K562 (cell line): ENCODE data around the gene H3-3A. TPM values are rescaled to one million over a fixed set of nuclear protein-coding genes. Genes with fewer than 3 reads are reported as not detected.

ENCODE experiments used
- CBX8 ChIP-seq: fragments of 200-600 bp; sonication (generic); IDR thresholded peaks from 2 replicates; pipeline ENCODE4 v1.6.1; 2012; ENCODE audit warnings: borderline replicate concordance, mixed run types, low read depth, mild to moderate bottlenecking, moderate library complexity, mixed read lengths, low read length, control low read depth, inconsistent platforms; ENCODE audit not compliant: poor library complexity, severe bottlenecking; ENCODE audit errors: extremely low read depth
- ESRRA ChIP-seq: fragments of 450-650 bp; IDR thresholded peaks from 2 replicates; pipeline ENCODE4 v1.6.1; 2014; ENCODE audit warnings: low read depth, mild to moderate bottlenecking, moderate library complexity, borderline replicate concordance
- ILF3 ChIP-seq: fragments of 450-650 bp; IDR thresholded peaks from 2 replicates; pipeline ENCODE4 v1.6.1; 2018; ENCODE audit warnings: antibody characterized with exemption, mild to moderate bottlenecking, moderate library complexity, borderline replicate concordance
- IRF2 ChIP-seq: sonication (generic); formaldehyde crosslinking; IDR thresholded peaks from 2 replicates; pipeline ENCODE4 v1.8.1; 2022; ENCODE audit warnings: mild to moderate bottlenecking, missing genetic modification reagents
- NFRKB ChIP-seq: fragments of 450-650 bp; IDR thresholded peaks from 2 replicates; pipeline ENCODE4 v1.6.1; 2016; ENCODE audit warnings: low read depth
- PHF20 ChIP-seq: fragments of 450-650 bp; IDR thresholded peaks from 2 replicates; pipeline ENCODE4 v1.6.1; 2018; ENCODE audit not compliant: partially characterized antibody
- polyA plus RNA-seq, 8 experiments: library from polyadenylated mRNA; depleted of rRNA in 4 of 8; stranded (reverse) in 5 of 8; unstranded in 3 of 8; fragments of >200 nt; fragmentation: Nextera tagmentation in 2 of 8; fragmentation: Illumina TruSeq in 1 of 8; extraction: Ambion mirVana in 2 of 8; extraction: Trizol in 1 of 8; gene quantifications; 2 replicates each; pipeline versions ENCODE4 v1.2.1 to v1.2.3, GENCODE V29; 2011 to 2014; ENCODE audit warnings: inconsistent platforms in 1 of 8, missing spikeins in 1 of 8
- total RNA-seq, 7 experiments: library from RNA; depleted of rRNA in 6 of 7; stranded (reverse); fragments of >200 nt in 6 of 7; fragmentation: Illumina TruSeq in 2 of 7; extraction: Trizol in 2 of 7; gene quantifications; 2 replicates each; pipeline versions ENCODE4 v1.2.1 to v1.2.3, GENCODE V29; 2011 to 2021; ENCODE audit warnings: low replicate concordance in 1 of 7
- TF ChIP-seq, protein P1 (sequence below): fragments of 450-650 bp; IDR thresholded peaks from 2 replicates; pipeline ENCODE4 v1.6.1; 2016; ENCODE audit warnings: mild to moderate bottlenecking, moderate library complexity

The H3-3A gene
- total and polyA plus RNA-seq, 9 of the 15 experiments (the other 6 are each of a cell fraction or from before 2014, with no cell fraction given): 426 to 1,083 (median 591) TPM

DNA sequence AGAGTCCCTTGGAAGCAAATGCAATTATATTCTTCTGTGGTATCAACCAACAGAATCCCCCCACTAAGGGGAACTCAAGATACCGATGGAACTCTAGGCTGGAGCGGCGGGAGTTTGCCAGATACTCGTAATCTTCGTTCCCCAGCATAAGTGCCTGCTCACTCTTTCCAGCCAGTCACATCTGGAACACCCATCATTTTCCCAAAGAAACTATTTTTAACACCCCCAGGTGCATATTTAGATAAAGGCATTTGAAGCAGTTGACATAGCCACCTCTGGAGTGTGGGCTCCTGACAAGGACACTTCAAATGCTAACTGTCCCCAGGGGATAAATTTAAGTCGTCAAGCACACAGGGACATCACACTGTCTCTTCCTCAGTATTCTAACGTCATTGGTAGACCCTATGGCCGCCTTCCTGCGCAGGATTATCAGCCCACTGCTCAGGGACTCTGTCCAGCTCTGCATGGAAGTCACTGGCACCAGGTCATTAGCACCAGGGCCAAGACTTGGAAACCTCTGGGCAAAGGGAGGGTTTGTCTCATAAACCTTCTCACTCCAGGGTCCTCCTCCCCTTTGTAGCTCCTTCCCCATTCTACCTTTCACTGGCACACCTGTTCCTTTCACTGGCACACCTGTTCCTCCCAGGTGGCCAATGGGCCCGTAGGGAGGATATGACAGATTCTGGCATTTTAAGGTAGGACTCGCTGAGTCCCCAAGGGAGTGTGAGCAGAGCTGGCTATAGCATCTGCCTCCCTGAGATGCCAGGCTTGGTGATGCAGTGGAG lies 48.8 kb downstream of the H3-3A start (continued):
- TF ChIP-seq, protein P1, sequence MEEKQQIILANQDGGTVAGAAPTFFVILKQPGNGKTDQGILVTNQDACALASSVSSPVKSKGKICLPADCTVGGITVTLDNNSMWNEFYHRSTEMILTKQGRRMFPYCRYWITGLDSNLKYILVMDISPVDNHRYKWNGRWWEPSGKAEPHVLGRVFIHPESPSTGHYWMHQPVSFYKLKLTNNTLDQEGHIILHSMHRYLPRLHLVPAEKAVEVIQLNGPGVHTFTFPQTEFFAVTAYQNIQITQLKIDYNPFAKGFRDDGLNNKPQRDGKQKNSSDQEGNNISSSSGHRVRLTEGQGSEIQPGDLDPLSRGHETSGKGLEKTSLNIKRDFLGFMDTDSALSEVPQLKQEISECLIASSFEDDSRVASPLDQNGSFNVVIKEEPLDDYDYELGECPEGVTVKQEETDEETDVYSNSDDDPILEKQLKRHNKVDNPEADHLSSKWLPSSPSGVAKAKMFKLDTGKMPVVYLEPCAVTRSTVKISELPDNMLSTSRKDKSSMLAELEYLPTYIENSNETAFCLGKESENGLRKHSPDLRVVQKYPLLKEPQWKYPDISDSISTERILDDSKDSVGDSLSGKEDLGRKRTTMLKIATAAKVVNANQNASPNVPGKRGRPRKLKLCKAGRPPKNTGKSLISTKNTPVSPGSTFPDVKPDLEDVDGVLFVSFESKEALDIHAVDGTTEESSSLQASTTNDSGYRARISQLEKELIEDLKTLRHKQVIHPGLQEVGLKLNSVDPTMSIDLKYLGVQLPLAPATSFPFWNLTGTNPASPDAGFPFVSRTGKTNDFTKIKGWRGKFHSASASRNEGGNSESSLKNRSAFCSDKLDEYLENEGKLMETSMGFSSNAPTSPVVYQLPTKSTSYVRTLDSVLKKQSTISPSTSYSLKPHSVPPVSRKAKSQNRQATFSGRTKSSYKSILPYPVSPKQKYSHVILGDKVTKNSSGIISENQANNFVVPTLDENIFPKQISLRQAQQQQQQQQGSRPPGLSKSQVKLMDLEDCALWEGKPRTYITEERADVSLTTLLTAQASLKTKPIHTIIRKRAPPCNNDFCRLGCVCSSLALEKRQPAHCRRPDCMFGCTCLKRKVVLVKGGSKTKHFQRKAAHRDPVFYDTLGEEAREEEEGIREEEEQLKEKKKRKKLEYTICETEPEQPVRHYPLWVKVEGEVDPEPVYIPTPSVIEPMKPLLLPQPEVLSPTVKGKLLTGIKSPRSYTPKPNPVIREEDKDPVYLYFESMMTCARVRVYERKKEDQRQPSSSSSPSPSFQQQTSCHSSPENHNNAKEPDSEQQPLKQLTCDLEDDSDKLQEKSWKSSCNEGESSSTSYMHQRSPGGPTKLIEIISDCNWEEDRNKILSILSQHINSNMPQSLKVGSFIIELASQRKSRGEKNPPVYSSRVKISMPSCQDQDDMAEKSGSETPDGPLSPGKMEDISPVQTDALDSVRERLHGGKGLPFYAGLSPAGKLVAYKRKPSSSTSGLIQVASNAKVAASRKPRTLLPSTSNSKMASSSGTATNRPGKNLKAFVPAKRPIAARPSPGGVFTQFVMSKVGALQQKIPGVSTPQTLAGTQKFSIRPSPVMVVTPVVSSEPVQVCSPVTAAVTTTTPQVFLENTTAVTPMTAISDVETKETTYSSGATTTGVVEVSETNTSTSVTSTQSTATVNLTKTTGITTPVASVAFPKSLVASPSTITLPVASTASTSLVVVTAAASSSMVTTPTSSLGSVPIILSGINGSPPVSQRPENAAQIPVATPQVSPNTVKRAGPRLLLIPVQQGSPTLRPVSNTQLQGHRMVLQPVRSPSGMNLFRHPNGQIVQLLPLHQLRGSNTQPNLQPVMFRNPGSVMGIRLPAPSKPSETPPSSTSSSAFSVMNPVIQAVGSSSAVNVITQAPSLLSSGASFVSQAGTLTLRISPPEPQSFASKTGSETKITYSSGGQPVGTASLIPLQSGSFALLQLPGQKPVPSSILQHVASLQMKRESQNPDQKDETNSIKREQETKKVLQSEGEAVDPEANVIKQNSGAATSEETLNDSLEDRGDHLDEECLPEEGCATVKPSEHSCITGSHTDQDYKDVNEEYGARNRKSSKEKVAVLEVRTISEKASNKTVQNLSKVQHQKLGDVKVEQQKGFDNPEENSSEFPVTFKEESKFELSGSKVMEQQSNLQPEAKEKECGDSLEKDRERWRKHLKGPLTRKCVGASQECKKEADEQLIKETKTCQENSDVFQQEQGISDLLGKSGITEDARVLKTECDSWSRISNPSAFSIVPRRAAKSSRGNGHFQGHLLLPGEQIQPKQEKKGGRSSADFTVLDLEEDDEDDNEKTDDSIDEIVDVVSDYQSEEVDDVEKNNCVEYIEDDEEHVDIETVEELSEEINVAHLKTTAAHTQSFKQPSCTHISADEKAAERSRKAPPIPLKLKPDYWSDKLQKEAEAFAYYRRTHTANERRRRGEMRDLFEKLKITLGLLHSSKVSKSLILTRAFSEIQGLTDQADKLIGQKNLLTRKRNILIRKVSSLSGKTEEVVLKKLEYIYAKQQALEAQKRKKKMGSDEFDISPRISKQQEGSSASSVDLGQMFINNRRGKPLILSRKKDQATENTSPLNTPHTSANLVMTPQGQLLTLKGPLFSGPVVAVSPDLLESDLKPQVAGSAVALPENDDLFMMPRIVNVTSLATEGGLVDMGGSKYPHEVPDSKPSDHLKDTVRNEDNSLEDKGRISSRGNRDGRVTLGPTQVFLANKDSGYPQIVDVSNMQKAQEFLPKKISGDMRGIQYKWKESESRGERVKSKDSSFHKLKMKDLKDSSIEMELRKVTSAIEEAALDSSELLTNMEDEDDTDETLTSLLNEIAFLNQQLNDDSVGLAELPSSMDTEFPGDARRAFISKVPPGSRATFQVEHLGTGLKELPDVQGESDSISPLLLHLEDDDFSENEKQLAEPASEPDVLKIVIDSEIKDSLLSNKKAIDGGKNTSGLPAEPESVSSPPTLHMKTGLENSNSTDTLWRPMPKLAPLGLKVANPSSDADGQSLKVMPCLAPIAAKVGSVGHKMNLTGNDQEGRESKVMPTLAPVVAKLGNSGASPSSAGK: no peak
- no peak for TF ChIP-seq CBX8
- no peak; the same call in 1 of the 2 replicates for TF ChIP-seq NFRKB
- TF ChIP-seq PHF20: no peak
- TF ChIP-seq ESRRA: peak; percentile 43; the same call in 1 of the 2 replicates
- no peak for TF ChIP-seq IRF2 (CRISPR knock-in tag)
- TF ChIP-seq ILF3: no peak
